ENCODE data around the gene LRP1B.

LRP1B gene

GRCh38 chr2:142131010-142131669 is at the start of gene LRP1B:
TSS of gene LRP1B (minus strand) at chr2:142131016. CDS start at chr2:142130729, 287 bp downstream.
- in situ Hi-C loops (cut with MboI; ENCODE audit: low sequenced_read_pairs): no loop called here

- in situ Hi-C loops (cut with MboI; ENCODE audit: low sequenced_read_pairs): no loop called here
Observed at GRCh38 chr2:142179686-142180085, 48.9 kb upstream of the LRP1B start.

GRCh38 chr2:142178604-142179003 is 47.8 kb upstream of the LRP1B start:
- in situ Hi-C loops (cut with MboI; ENCODE audit: low sequenced_read_pairs): no loop called here

GRCh38 chr2:142176941-142177340 is 46.1 kb upstream of the LRP1B start:
- in situ Hi-C loops (cut with MboI; ENCODE audit: low sequenced_read_pairs): no loop called here

- in situ Hi-C loops (cut with MboI; ENCODE audit: low sequenced_read_pairs): no loop called here
Observed at GRCh38 chr2:142175813-142176338, 45.1 kb upstream of the LRP1B start.

GRCh38 chr2:142174176-142174575 is 43.4 kb upstream of the LRP1B start:
- in situ Hi-C loops (cut with MboI; ENCODE audit: low sequenced_read_pairs): no loop called here

- in situ Hi-C loops (cut with MboI; ENCODE audit: low sequenced_read_pairs): no loop called here
Observed at GRCh38 chr2:142170847-142171246, 40.0 kb upstream of the LRP1B start.

- in situ Hi-C loops (cut with MboI; ENCODE audit: low sequenced_read_pairs): no loop called here
Observed at GRCh38 chr2:142165790-142166189, 35.0 kb upstream of the LRP1B start.

GRCh38 chr2:142153601-142154000 is 22.8 kb upstream of the LRP1B start:
- in situ Hi-C loops (cut with MboI; ENCODE audit: low sequenced_read_pairs): no loop called here

- in situ Hi-C loops (cut with MboI; ENCODE audit: low sequenced_read_pairs): no loop called here
Observed at GRCh38 chr2:142150453-142150852, 19.6 kb upstream of the LRP1B start.

- in situ Hi-C loops (cut with MboI; ENCODE audit: low sequenced_read_pairs): no loop called here
Observed at GRCh38 chr2:142144547-142144946, 13.7 kb upstream of the LRP1B start.

GRCh38 chr2:142142595-142142994 is 11.8 kb upstream of the LRP1B start:
- in situ Hi-C loops (cut with MboI; ENCODE audit: low sequenced_read_pairs): no loop called here

- in situ Hi-C loops (cut with MboI; ENCODE audit: low sequenced_read_pairs): no loop called here
Observed at GRCh38 chr2:142140434-142140845, 9.6 kb upstream of the LRP1B start.

- in situ Hi-C loops (cut with MboI; ENCODE audit: low sequenced_read_pairs): no loop called here
Observed at GRCh38 chr2:142139384-142139783, 8.6 kb upstream of the LRP1B start.

- in situ Hi-C loops (cut with MboI; ENCODE audit: low sequenced_read_pairs): no loop called here
Observed at GRCh38 chr2:142136571-142136970, 5.8 kb upstream of the LRP1B start.

GRCh38 chr2:142134911-142135310 is 4.1 kb upstream of the LRP1B start:
- in situ Hi-C loops (cut with MboI; ENCODE audit: low sequenced_read_pairs): no loop called here

GRCh38 chr2:142130111-142131009 is 456 bp downstream of the LRP1B start:
- in situ Hi-C loops (cut with MboI; ENCODE audit: low sequenced_read_pairs): no loop called here

GRCh38 chr2:142128105-142128504 is 2.7 kb downstream of the LRP1B start:
- in situ Hi-C loops (cut with MboI; ENCODE audit: low sequenced_read_pairs): no loop called here

GRCh38 chr2:142127248-142127647 is 3.6 kb downstream of the LRP1B start:
- in situ Hi-C loops (cut with MboI; ENCODE audit: low sequenced_read_pairs): no loop called here

GRCh38 chr2:142124706-142125105 is 6.1 kb downstream of the LRP1B start:
- in situ Hi-C loops (cut with MboI; ENCODE audit: low sequenced_read_pairs): no loop called here

GRCh38 chr2:142119347-142119746 is 11.5 kb downstream of the LRP1B start:
- in situ Hi-C loops (cut with MboI; ENCODE audit: low sequenced_read_pairs): no loop called here

- in situ Hi-C loops (cut with MboI; ENCODE audit: low sequenced_read_pairs): no loop called here
Observed at GRCh38 chr2:142112757-142113221, 18.0 kb downstream of the LRP1B start.
